Keratinocyte (primary cell): Measurements from ENCODE around the gene DNASE1L2. TPM values are rescaled to one million over a fixed set of nuclear protein-coding genes. Genes with fewer than 3 reads are reported as not detected.

Experiments
- DNase-seq: peaks from one replicate; pipeline ENCODE4 v3.0.0-alpha.2; 2011; ENCODE audit warnings: low read depth, missing footprints, low spot score
- FAIRE-seq: peaks from 2 replicates; lab custom pipeline; 2011; peaks lifted over from hg19 to GRCh38; lab: Jason Lieb, UNC
- H2AFZ ChIP-seq: 2 replicates; pipeline ENCODE4 v1.6.0; 2012; ENCODE audit warnings: low read length, control low read depth, inconsistent platforms; ENCODE audit not compliant: control insufficient read depth
- H3K27ac ChIP-seq: 2 replicates; pipeline ENCODE4 v1.5.1; 2011; ENCODE audit warnings: low read length; ENCODE audit not compliant: control insufficient read depth, insufficient read depth
- H3K27me3 ChIP-seq: 3 replicates; pipeline ENCODE4 v1.6.0; 2011; ENCODE audit warnings: low read length; ENCODE audit not compliant: control insufficient read depth, insufficient read depth; ENCODE audit errors: extremely low read depth
- H3K36me3 ChIP-seq, 2 experiments: 2 replicates in 1 of 2; 3 replicates in 1 of 2; pipeline ENCODE4 v1.5.1; 2011; ENCODE audit warnings: low read length in 2 of 2, mild to moderate bottlenecking in 1 of 2; ENCODE audit not compliant: control insufficient read depth in 2 of 2, insufficient read depth in 2 of 2; ENCODE audit errors: extremely low read depth in 1 of 2
- H3K4me1 ChIP-seq: 3 replicates; pipeline ENCODE4 v1.5.1; 2011; ENCODE audit warnings: low read length; ENCODE audit not compliant: control insufficient read depth, insufficient read depth; ENCODE audit errors: extremely low read depth
- H3K4me2 ChIP-seq: 3 replicates; pipeline ENCODE4 v1.6.0; 2011; ENCODE audit warnings: low read depth, low read length; ENCODE audit not compliant: control insufficient read depth, insufficient read depth; ENCODE audit errors: extremely low read depth
- H3K4me3 ChIP-seq, 3 experiments: fragments of 200-600 bp in 1 of 3; sonication (generic) in 1 of 3; 2 replicates in 2 of 3; 3 replicates in 1 of 3; pipeline ENCODE4 v1.5.1; 2011 to 2016; ENCODE audit warnings: low read length in 3 of 3, mild to moderate bottlenecking in 3 of 3, control low read depth in 2 of 3, inconsistent platforms in 1 of 3, low read depth in 1 of 3, mixed read lengths in 1 of 3, mixed run types in 1 of 3, moderate library complexity in 1 of 3; ENCODE audit not compliant: control insufficient read depth in 2 of 3, insufficient read depth in 2 of 3; ENCODE audit errors: extremely low read depth in 1 of 3
- H3K79me2 ChIP-seq: 2 replicates; pipeline ENCODE4 v1.6.0; 2012; ENCODE audit warnings: low read length; ENCODE audit not compliant: control insufficient read depth, insufficient read depth
- H3K9ac ChIP-seq: 3 replicates; pipeline ENCODE4 v1.6.0; 2011; ENCODE audit warnings: low read length; ENCODE audit not compliant: control insufficient read depth, insufficient read depth; ENCODE audit errors: extremely low read depth
- H3K9me1 ChIP-seq: 3 replicates; pipeline ENCODE4 v1.6.0; 2011; ENCODE audit warnings: low read length; ENCODE audit not compliant: control insufficient read depth, insufficient read depth; ENCODE audit errors: extremely low read depth
- H3K9me3 ChIP-seq: 2 replicates; pipeline ENCODE4 v1.5.1; 2012; ENCODE audit warnings: low read depth, low read length; ENCODE audit not compliant: control insufficient read depth
- H4K20me1 ChIP-seq: 3 replicates; pipeline ENCODE4 v1.6.0; 2011; ENCODE audit warnings: low read length; ENCODE audit not compliant: control insufficient read depth, insufficient read depth; ENCODE audit errors: extremely low read depth
- CTCF ChIP-seq, 3 experiments: IDR thresholded peaks in 1 of 3; conservative IDR thresholded peaks in 1 of 3; optimal IDR thresholded peaks in 1 of 3; 2 replicates in 2 of 3; 3 replicates in 1 of 3; pipeline versions ENCODE3 to v1.5.1; 2011; ENCODE audit warnings: low read length in 3 of 3, mild to moderate bottlenecking in 3 of 3, moderate library complexity in 2 of 3, control low read depth in 1 of 3, inconsistent platforms in 1 of 3; ENCODE audit not compliant: insufficient read depth in 2 of 3; ENCODE audit errors: extremely low read depth in 1 of 3
- EZH2 ChIP-seq: IDR thresholded peaks from one replicate; pipeline ENCODE4 v1.6.1; 2012; ENCODE audit warnings: inconsistent platforms, mild to moderate bottlenecking, low read length, moderate library complexity
- dilution Hi-C: fragments of 300-500 bp; cut with MboI; formaldehyde crosslinking; loops from one replicate; pipeline ENCODE4 v1.7.0; 2020; ENCODE audit warnings: low sequenced_read_pairs; ENCODE audit not compliant: extremely low pct_ligation_motif_present
- polyA plus RNA-seq, 5 experiments: library from polyadenylated mRNA; depleted of rRNA in 3 of 5; stranded (reverse) in 3 of 5; stranded (forward) in 1 of 5; unstranded in 1 of 5; fragments of >200 nt; gene quantifications; 1 replicate in 1 of 5; 2 replicates in 3 of 5; 3 replicates in 1 of 5; pipeline versions ENCODE4 v1.2.1 to v1.2.3, GENCODE V29; 2011 to 2012; ENCODE audit warnings: missing spikeins in 2 of 5, low read depth in 1 of 5, low replicate concordance in 1 of 5

The DNASE1L2 gene
- polyA plus RNA-seq, 1 donor (not counting 4 experiments of a cell fraction or from before 2014, with no cell fraction given): 0.31 TPM

- Histone ChIP-seq H4K20me1 (peaks cover 10% of the 10 kb centered on the region), H3K4me2 (no peak overlapping the region), H3K27ac (no peak overlapping the region), H3K4me1 (no peaks in the 10 kb centered on the region), H3K27me3 (peaks cover 32% of the 10 kb centered on the region), H3K9me1 (no peaks in the 10 kb centered on the region), H2AFZ (no peak overlapping the region), H3K36me3 (peaks cover 12 to 29% of the 10 kb centered on the region in 2 experiments), H3K79me2 (no peaks in the 10 kb centered on the region), H3K4me3 (no peak overlapping the region), H3K9ac (no peak overlapping the region), H3K9me3 (no peaks in the 10 kb centered on the region)
- no peak for FAIRE-seq
- no peak for DNase-seq
- dilution Hi-C loops: no loop called here
- TF ChIP-seq EZH2: peak; percentile 77
- TF ChIP-seq CTCF (optimal IDR thresholded peaks at IDR 0.05 in 1 of 3, IDR thresholded peaks at IDR 0.05 in 1 of 3, conservative IDR thresholded peaks at IDR 0.05 in 1 of 3; ENCODE audit: extremely low read depth in 1 of 3, insufficient read depth in 2 of 3, low read length in 3 of 3): no peak
Measured at GRCh38 chr16:2237493-2238149, 1.4 kb downstream of the DNASE1L2 start.

- dilution Hi-C loops: no loop called here
- no peak overlapping the region for H2AFZ ChIP-seq
- H4K20me1 ChIP-seq: peaks cover 10% of the 10 kb centered on the region
- FAIRE-seq (no peak), DNase-seq (no peak)
- H3K9ac ChIP-seq: no peak overlapping the region
- H3K36me3 ChIP-seq: peaks cover 12 to 23% of the 10 kb centered on the region in 2 experiments
- H3K9me1 ChIP-seq: no peaks in the 10 kb centered on the region
- H3K79me2 ChIP-seq: no peaks in the 10 kb centered on the region
- no peaks in the 10 kb centered on the region for H3K4me1 ChIP-seq
- no peak overlapping the region for H3K4me2 ChIP-seq
- H3K27ac ChIP-seq: no peak overlapping the region
- no peak overlapping the region for H3K4me3 ChIP-seq
- peaks cover 32% of the 10 kb centered on the region for H3K27me3 ChIP-seq
- H3K9me3 ChIP-seq: no peaks in the 10 kb centered on the region
- TF ChIP-seq CTCF (optimal IDR thresholded peaks at IDR 0.05 in 1 of 3, IDR thresholded peaks at IDR 0.05 in 1 of 3, conservative IDR thresholded peaks at IDR 0.05 in 1 of 3; ENCODE audit: extremely low read depth in 1 of 3, insufficient read depth in 2 of 3, low read length in 3 of 3) (no peak), EZH2 (no peak)
Measured at GRCh38 chr16:2238150-2238837, 2.0 kb downstream of the DNASE1L2 start.
